GM23338 (cell line): ENCODE measurements around the gene ABHD16A. TPM values are rescaled to one million over a fixed set of nuclear protein-coding genes. Genes with fewer than 3 reads are reported as not detected.

Experiments used
- ATAC-seq: fragments of 200-7000 bp; cut with Tn5 transposase; 3 replicates; pipeline ENCODE4 v1.9.1; 2020
- DNase-seq: peaks from one replicate; pipeline ENCODE4 v3.0.0-alpha.2; 2015; ENCODE audit warnings: low spot score
- H2AFZ ChIP-seq: fragments of 200-600 bp; sonication (generic); 2 replicates; pipeline ENCODE4 v1.8.0; 2016; ENCODE audit warnings: antibody characterized with exemption, mild to moderate bottlenecking, moderate library complexity
- H3F3A ChIP-seq: fragments of 200-600 bp; sonication (generic); replicated peaks from 2 replicates; pipeline ENCODE4 v1.8.0; 2017; ENCODE audit warnings: antibody characterized with exemption, mixed run types, low read depth
- H3K27ac ChIP-seq: fragments of 200-600 bp; sonication (generic); 2 replicates; pipeline ENCODE4 v1.6.1; 2016; ENCODE audit warnings: low read depth
- H3K27me3 ChIP-seq: fragments of 200-600 bp; sonication (generic); 2 replicates; pipeline ENCODE4 v1.8.0; 2016; ENCODE audit warnings: mild to moderate bottlenecking, mixed run types, moderate library complexity; ENCODE audit not compliant: insufficient read depth
- H3K36me3 ChIP-seq: fragments of 200-600 bp; sonication (generic); 2 replicates; pipeline ENCODE4 v1.8.0; 2016; ENCODE audit warnings: mild to moderate bottlenecking; ENCODE audit not compliant: insufficient read depth
- H3K4me1 ChIP-seq: fragments of 200-600 bp; sonication (generic); 2 replicates; pipeline ENCODE4 v1.8.0; 2016; ENCODE audit warnings: mild to moderate bottlenecking, moderate library complexity; ENCODE audit not compliant: insufficient read depth
- H3K4me2 ChIP-seq: fragments of 200-600 bp; sonication (generic); 2 replicates; pipeline ENCODE4 v1.7.1; 2017; ENCODE audit warnings: mixed run types
- H3K4me3 ChIP-seq: fragments of 200-600 bp; sonication (generic); 2 replicates; pipeline ENCODE4 v1.6.1; 2016; ENCODE audit warnings: mixed run types
- H3K79me2 ChIP-seq: fragments of 200-600 bp; sonication (generic); replicated peaks from 2 replicates; pipeline ENCODE4 v1.8.0; 2017; ENCODE audit warnings: mild to moderate bottlenecking; ENCODE audit not compliant: insufficient read depth
- H3K9me2 ChIP-seq: fragments of 200-600 bp; sonication (generic); 2 replicates; pipeline ENCODE4 v1.8.0; 2017; ENCODE audit not compliant: insufficient read depth
- H4K20me1 ChIP-seq: fragments of 200-600 bp; sonication (generic); replicated peaks from 2 replicates; pipeline ENCODE4 v1.8.0; 2017; ENCODE audit warnings: mild to moderate bottlenecking; ENCODE audit not compliant: insufficient read depth
- H3K27ac Mint-ChIP-seq: 2 replicates; pipeline ENCODE4 v1.8.0; 2020; ENCODE audit warnings: inconsistent platforms, mild to moderate bottlenecking, moderate library complexity, mixed read lengths
- H3K27me3 Mint-ChIP-seq: 3 replicates; pipeline ENCODE4 v1.8.0; 2022; ENCODE audit warnings: low read depth, mild to moderate bottlenecking, moderate library complexity, mixed read lengths, inconsistent platforms; ENCODE audit not compliant: insufficient read depth, poor library complexity
- H3K36me3 Mint-ChIP-seq: 3 replicates; pipeline ENCODE4 v1.8.0; 2021; ENCODE audit warnings: low read depth, mild to moderate bottlenecking, inconsistent platforms, moderate library complexity, mixed read lengths
- H3K4me1 Mint-ChIP-seq: 3 replicates; pipeline ENCODE4 v1.8.0; 2020; ENCODE audit warnings: mild to moderate bottlenecking, inconsistent platforms, mixed read lengths
- H3K4me3 Mint-ChIP-seq: 3 replicates; pipeline ENCODE4 v1.8.0; 2021; ENCODE audit warnings: moderate library complexity, mild to moderate bottlenecking, inconsistent platforms, mixed read lengths
- H3K9me3 Mint-ChIP-seq: 3 replicates; pipeline ENCODE4 v1.8.0; 2020; ENCODE audit warnings: moderate library complexity, mild to moderate bottlenecking, inconsistent platforms, mixed read lengths
- CREB1 ChIP-seq: fragments of 250-450 bp; sonication (Bioruptor Pico); IDR thresholded peaks from 2 replicates; pipeline ENCODE4 v1.5.0; 2020; ENCODE audit warnings: low read depth, mild to moderate bottlenecking, moderate library complexity
- EZH2 ChIP-seq: fragments of 200-600 bp; sonication (generic); IDR thresholded peaks from one replicate; pipeline ENCODE4 v1.8.0; 2017; ENCODE audit warnings: antibody characterized with exemption, mild to moderate bottlenecking, low read depth; ENCODE audit not compliant: unreplicated experiment
- JUNB ChIP-seq: IDR thresholded peaks from one replicate; pipeline ENCODE4 v1.6.1; 2016; ENCODE audit warnings: antibody characterized with exemption; ENCODE audit not compliant: unreplicated experiment
- STAT1 ChIP-seq: IDR thresholded peaks from one replicate; pipeline ENCODE4 v1.6.1; 2016; ENCODE audit warnings: antibody characterized with exemption; ENCODE audit not compliant: unreplicated experiment
- ZNF114 ChIP-seq: fragments of 250-450 bp; sonication (Bioruptor Pico); IDR thresholded peaks from 2 replicates; pipeline ENCODE4 v1.5.0; 2020; ENCODE audit warnings: mild to moderate bottlenecking, moderate library complexity
- ZNF331 ChIP-seq: fragments of 250-450 bp; sonication (Bioruptor Pico); IDR thresholded peaks from 2 replicates; pipeline ENCODE4 v1.5.0; 2020; ENCODE audit warnings: low read depth, mild to moderate bottlenecking, moderate library complexity
- polyA plus RNA-seq: library from polyadenylated mRNA; unstranded; fragments of >200 nt; fragmentation: Nextera tagmentation; extraction: Ambion mirVana; gene quantifications from 2 replicates; pipeline ENCODE4 v1.2.1, GENCODE V29; 2016
- total RNA-seq: library from RNA; depleted of rRNA; stranded (reverse); fragments of >200 nt; shearing (Covaris generic); gene quantifications from 2 replicates; pipeline ENCODE4 v1.2.3, GENCODE V29; 2014
- TF ChIP-seq, protein P1 (sequence below): fragments of 250-450 bp; sonication (Bioruptor Pico); IDR thresholded peaks from 2 replicates; pipeline ENCODE4 v1.5.0; 2020; ENCODE audit warnings: mild to moderate bottlenecking, moderate library complexity

Gene ABHD16A
- total and polyA plus RNA-seq, 2 experiments from 2014 or later: 26.9 to 37.0 TPM

DNA sequence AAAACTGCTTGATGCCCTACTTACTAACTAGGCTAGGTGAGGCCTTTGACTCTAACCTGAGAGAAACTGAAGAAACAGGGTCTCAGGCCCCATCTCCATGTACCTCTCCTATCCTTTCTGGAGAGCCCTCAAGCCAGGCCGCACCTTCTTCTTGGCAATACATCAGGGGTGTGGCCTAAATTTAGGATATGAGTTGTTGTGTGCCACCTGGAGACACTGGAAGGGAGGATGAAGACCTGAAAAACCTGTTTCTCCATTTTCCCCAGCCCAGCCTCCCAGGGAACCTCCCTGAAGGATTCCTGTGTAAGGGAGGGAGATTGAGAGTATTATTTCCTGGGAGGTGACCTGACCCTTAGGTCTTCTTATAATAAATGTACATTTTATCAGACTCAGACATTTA, 15.1 kb upstream of the ABHD16A start (continued):
- TF ChIP-seq, protein P1, sequence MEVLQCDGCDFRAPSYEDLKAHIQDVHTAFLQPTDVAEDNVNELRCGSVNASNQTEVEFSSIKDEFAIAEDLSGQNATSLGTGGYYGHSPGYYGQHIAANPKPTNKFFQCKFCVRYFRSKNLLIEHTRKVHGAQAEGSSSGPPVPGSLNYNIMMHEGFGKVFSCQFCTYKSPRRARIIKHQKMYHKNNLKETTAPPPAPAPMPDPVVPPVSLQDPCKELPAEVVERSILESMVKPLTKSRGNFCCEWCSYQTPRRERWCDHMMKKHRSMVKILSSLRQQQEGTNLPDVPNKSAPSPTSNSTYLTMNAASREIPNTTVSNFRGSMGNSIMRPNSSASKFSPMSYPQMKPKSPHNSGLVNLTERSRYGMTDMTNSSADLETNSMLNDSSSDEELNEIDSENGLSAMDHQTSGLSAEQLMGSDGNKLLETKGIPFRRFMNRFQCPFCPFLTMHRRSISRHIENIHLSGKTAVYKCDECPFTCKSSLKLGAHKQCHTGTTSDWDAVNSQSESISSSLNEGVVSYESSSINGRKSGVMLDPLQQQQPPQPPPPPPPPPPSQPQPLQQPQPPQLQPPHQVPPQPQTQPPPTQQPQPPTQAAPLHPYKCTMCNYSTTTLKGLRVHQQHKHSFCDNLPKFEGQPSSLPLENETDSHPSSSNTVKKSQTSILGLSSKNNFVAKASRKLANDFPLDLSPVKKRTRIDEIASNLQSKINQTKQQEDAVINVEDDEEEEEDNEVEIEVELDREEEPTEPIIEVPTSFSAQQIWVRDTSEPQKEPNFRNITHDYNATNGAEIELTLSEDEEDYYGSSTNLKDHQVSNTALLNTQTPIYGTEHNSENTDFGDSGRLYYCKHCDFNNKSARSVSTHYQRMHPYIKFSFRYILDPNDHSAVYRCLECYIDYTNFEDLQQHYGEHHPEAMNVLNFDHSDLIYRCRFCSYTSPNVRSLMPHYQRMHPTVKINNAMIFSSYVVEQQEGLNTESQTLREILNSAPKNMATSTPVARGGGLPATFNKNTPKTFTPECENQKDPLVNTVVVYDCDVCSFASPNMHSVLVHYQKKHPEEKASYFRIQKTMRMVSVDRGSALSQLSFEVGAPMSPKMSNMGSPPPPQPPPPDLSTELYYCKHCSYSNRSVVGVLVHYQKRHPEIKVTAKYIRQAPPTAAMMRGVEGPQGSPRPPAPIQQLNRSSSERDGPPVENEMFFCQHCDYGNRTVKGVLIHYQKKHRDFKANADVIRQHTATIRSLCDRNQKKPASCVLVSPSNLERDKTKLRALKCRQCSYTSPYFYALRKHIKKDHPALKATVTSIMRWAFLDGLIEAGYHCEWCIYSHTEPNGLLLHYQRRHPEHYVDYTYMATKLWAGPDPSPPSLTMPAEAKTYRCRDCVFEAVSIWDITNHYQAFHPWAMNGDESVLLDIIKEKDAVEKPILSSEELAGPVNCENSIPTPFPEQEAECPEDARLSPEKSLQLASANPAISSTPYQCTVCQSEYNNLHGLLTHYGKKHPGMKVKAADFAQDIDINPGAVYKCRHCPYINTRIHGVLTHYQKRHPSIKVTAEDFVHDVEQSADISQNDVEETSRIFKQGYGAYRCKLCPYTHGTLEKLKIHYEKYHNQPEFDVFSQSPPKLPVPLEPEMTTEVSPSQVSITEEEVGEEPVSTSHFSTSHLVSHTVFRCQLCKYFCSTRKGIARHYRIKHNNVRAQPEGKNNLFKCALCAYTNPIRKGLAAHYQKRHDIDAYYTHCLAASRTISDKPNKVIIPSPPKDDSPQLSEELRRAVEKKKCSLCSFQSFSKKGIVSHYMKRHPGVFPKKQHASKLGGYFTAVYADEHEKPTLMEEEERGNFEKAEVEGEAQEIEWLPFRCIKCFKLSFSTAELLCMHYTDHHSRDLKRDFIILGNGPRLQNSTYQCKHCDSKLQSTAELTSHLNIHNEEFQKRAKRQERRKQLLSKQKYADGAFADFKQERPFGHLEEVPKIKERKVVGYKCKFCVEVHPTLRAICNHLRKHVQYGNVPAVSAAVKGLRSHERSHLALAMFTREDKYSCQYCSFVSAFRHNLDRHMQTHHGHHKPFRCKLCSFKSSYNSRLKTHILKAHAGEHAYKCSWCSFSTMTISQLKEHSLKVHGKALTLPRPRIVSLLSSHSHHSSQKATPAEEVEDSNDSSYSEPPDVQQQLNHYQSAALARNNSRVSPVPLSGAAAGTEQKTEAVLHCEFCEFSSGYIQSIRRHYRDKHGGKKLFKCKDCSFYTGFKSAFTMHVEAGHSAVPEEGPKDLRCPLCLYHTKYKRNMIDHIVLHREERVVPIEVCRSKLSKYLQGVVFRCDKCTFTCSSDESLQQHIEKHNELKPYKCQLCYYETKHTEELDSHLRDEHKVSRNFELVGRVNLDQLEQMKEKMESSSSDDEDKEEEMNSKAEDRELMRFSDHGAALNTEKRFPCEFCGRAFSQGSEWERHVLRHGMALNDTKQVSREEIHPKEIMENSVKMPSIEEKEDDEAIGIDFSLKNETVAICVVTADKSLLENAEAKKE (CRISPR knock-in tag): no peak
- no peak for TF ChIP-seq STAT1
- TF ChIP-seq CREB1 (CRISPR knock-in tag): no peak
- no peak for TF ChIP-seq JUNB
- TF ChIP-seq ZNF331 (CRISPR knock-in tag): no peak
- no peak for TF ChIP-seq EZH2
- no peak for TF ChIP-seq ZNF114

DNA sequence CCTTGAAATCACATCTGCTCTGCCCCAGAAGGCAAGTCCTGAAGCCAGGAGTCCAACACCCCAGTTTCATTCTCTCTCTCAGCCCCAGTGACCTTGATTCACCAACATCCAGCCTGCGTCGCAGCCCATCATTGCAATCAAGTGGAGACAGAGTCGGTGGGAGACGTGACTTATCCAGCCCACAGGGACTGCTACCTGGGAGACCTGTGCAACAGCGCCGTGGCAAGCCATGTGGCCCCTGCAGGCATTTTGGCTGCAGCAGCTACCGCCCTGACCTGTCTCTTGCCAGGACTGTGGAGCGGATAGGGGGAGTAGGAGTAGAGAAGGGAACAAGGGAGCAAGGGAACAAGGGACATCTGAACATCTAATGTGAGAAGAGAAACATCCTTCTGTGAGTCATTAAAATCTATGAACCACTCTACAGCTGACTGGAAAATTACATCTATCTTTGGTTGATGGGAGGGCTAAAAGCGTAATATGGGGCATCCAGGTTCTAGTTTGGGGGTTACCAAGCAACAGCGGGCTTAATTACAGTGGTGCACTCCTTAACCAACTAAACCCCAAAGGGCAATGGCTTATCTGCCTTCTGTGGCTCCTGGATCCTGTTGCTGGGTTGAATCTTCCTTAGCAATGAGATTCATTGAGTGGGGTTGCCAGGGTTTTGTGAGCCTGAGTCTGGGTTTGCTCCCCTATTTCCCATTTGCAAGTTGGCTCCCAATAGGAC, 14.5 kb upstream of the ABHD16A start:
- DNase-seq: peak; percentile 83
- peaks cover 39% of the 10 kb centered on the region for H3K4me1 Mint-ChIP-seq
- H3K4me3 Mint-ChIP-seq: no peak overlapping the region; the same call in 2 of the 3 replicates
- Histone ChIP-seq H3K4me1 (peaks cover 34% of the 10 kb centered on the region), H2AFZ (peak overlapping the region; percentile 72), H3K4me2 (peak overlapping the region; percentile 19), H3K9me2 (no peaks in the 10 kb centered on the region), H3K27ac (no peak overlapping the region), H3K79me2 (no peaks in the 10 kb centered on the region), H3K4me3 (no peak overlapping the region), H3K36me3 (no peaks in the 10 kb centered on the region), H3F3A (no peaks in the 10 kb centered on the region), H4K20me1 (no peaks in the 10 kb centered on the region), H3K27me3 (no peaks in the 10 kb centered on the region)
- peak; percentile 82 for ATAC-seq
- no peaks in the 10 kb centered on the region for H3K9me3 Mint-ChIP-seq
- no peaks in the 10 kb centered on the region; the same call in 2 of the 3 replicates for H3K36me3 Mint-ChIP-seq
- peak overlapping the region; percentile 10 for H3K27ac Mint-ChIP-seq
- H3K27me3 Mint-ChIP-seq: peaks cover 19% of the 10 kb centered on the region
- TF ChIP-seq CREB1 (CRISPR knock-in tag): peak; percentile 48
- no peak for TF ChIP-seq EZH2
- TF ChIP-seq, protein P1 (CRISPR knock-in tag): no peak
- TF ChIP-seq STAT1: no peak
